Activated naive CD4-positive, alpha-beta T cell (primary cell): ENCODE measurements around the gene FAM171A1.
A peak's percentile ranks its signal among the peaks of the same experiment; 100 is the strongest.
"Not testable (repeated sequence)": the region's sequence is repeated elsewhere in the genome, so short reads cannot be mapped to it uniquely, and the experiment has no call there.

Experiments
- DNase-seq, 4 experiments: peaks; one replicate each; lab custom pipeline; 2025; lab: John Stamatoyannopoulos, UW

FAM171A1 gene

DNA sequence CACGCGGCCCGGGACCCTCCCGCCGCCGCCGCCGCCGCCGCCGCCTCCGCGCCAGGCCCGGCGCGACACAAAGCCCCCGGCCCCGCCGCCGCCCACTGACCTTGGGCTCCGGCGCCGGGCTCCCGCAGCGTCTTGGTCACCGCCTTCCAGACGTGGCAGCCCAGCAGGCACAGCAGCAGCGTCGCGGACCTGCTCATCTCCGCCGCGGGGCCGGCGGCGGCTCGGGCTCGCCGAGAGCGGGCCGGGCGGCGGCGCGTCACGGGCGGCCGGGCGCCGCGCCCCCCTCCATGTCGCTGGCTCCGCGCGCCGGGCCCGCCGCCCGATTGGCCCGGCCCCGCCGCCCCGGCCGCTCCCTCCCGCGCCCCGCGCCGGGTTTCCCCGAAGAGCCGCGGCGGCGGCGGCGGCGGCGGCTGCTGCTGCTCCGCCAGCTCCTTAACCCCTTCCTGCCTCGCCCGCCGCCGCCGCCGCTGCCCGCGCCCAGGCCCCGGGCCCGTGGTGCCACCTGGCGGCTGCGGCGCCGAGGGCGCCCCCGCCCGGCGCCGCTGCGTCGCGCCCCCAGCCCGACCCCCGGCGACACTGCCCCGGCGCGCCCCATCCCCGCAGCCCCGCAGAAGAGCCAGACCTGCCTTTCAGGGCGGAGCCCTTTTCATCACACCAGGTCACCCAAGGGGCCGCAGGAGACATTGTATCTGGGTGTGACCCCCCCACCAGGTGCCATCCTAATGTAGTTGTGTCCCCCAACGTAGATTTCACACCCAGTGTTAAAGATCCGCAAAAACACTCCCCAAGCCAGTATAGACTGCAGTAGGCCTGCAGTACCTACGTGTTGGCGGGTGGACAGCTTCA lies at the start of gene FAM171A1:
Gene FAM171A1, minus strand, starts transcription at position 434 of the 846 bp plus-strand sequence. Its CDS starts 237 bp downstream, at position 197.
- peak; percentile 7 to 57 (median 18) for DNase-seq

DNA sequence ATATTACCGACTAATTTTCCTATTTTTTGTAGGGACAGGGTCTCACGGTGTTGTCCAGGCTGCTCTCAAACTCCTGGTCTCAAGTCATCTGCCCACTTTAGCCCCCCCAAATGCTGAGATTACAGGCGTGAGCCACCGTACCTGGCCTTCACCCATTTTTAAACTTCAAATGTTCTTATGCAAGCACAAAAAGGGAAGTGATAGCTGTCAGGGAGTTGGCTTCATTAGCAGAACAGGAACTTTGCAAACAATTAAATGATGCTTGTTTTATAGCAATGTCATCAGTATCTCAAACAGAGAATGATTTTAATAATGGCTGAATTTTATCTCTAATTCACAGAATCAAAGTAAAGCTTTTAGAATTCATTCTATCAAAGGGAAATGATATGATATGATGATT lies 49.8 kb upstream of the FAM171A1 start:
- DNase-seq, result no peak

DNA sequence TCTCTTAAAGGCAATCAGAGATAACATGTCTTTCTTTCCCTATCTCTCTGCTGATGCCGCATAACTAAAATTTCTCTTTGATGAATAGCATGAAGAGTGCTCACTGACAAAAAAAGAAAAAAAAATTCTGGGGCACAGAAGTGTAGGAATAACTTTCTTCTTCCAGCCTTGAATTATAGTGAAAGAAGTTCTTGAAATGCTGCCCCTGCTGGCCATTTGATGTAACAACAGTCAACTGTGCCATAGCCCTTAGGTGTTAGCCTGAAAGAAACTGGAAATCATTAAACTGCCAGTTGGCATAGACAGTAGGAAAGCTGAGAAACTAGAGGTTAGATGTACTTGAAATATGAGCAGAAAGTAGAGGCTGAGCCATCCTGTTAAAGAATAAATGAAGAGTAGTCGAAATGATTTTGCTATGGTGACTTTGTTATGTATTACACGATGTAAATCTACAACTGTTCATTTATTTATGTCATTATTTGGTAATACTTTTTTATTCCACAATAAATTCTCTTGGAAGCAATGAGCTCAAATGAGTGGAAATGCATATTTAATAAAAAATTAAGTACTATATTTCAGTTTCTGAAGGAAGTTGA lies 48.3 kb upstream of the FAM171A1 start:
- no peak for DNase-seq

DNA sequence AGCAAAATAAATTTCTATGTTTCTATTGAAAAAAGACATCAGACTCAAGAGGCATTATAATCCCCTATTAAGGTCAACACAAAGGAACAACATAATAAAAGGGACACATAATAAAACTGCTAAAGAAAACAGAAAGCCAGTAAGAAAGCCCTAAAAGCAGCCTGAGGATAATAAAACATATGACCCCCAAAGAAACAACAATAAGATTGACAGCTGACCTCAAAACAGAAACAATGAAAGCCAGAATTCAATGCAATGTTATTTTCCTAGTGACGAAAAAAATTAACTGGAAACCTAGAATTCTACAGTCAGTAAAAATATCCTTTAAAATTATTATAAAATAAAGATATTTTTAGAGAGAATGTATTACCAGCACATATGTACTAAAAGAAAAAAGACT lies 44.9 kb upstream of the FAM171A1 start:
- DNase-seq, result no peak

DNA sequence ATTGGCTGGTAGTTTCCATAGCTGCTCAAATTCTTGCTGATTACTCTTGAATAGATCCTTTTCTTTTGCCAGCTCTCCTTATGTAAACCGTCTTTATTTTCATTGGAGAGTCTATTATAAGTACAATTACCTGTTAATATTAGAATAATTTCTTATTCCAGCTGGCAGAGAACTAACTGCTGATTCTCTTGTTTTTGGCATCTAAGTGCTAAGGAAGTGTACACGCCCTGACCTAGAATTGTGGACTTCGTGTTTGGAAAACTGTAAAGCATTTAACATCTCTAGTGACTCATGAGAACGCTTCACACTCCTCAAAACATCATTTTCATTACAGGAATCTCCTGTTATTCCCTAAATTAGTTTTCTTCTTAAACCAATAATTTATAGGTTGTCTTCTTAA lies 39.9 kb upstream of the FAM171A1 start:
- no peak for DNase-seq

DNA sequence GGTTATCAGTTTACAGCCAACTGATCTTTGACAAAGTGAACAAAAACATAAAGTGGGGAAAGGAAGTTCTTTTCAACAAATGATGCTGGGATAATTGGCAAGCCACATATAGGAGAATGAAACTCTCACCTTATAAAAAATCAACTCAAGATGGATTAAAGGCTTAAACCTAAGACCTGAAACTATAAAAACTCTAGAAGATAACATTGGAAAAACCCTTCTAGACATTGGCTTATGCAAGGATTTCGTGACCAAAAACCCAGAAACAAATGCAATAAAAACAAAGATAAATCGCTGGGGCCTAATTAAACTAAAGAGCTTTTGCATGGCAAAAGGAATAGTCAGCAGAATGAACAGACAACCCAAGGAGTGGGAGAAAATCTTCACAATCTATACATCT lies 38.3 kb upstream of the FAM171A1 start:
- not testable (repeated sequence) for DNase-seq

DNA sequence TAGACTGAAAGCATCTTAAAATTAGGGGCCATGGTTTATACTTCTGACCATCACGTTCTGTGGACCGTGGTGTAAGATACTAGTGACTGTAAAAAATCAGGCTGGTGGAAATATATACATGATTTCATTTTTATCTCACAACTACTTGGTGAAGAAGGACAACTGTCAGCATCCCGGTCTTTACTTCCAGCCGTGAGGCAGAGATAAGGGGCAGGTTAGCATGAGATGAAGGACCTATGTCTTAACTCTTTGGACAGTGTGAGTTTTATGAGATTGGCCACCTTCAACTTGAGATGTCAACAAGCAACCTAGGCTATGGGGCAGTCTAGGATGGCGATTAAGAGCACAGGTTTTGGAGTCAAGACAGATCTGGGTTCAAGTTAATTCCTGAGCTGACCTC lies 37.5 kb upstream of the FAM171A1 start:
- DNase-seq, result no peak

DNA sequence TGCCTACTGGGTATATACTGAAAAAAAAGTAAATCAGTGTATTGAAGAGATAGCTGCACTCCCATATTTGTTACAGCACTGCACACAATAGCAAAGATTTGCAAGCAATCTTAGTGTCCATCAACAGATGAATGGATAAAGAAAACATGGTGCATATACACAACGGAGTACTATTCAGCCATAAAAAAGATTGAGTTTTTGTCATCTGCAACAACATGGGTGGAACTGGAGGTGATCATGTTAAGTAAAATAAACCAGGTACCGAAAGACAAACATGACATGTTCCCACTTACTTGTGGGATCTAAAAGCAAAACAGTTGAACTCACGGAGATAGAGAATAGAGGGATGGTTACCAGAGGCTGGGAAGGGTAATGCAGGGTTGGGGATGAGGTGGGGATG lies 34.2 kb upstream of the FAM171A1 start:
- no peak for DNase-seq

DNA sequence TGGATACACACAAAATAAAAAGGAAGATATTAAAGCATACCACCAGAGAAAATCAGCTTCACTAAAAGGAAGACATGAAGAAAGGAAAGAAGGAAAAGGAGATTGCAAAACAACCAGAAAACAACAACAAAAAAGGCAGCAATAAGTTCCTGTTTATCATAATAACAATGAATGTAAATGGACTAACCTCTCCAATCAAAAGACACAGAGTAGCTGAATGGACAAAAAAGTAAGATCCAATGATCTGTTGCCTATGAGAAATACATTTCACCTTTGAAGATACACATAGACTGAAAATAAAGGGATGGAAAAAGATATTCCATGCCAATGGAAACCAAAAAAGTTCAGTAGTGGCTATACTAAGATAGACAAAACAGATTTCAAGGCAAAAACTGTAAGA lies 30.3 kb upstream of the FAM171A1 start:
- DNase-seq, result no peak

DNA sequence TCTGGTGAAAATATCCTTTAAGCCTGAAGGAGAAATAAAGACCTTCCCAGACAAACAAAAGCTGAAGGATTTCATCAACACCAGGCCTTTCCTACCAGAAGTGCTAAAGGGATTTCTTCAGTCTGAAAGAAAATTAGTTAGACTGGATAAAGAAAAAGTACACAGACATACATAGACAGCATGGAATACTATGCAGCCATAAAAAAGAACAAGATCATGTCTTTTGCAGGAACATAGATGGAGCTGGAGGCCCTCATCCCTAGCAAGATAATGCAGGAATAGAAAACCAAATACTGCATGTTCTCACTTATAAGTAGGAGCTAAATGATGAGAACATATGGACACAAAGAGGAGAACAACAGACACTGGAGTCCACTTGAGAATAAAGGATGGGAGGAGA lies 29.4 kb upstream of the FAM171A1 start:
- not testable (repeated sequence) for DNase-seq

DNA sequence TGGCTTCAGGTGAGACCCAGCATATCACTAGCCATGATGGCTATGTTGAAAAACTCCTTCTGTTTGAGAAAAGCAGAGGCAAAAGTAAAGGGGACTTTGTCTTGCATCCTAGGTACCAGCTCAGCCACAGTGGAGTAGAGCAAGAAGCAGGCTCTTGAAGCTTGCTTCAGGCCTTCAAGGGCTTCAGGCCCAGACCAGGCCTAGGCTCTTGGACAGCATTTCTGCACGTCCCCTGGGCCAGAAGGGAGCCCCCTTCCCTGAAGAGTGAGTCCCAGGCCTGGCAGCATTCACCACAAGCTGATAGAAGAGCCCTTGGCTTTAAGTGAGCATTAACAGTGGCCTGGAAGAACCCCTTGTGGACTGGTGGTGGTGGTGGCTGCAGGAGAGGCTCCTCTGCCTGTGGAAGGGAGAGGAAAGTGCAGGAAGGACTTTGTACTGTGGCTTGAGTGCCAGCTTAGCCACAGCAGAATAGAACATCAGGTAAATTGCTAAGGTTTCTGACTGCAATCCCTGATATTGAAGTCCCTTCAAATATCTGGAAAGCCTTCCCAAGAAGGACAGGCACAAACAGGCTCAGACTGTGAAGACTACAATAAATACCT lies 28.1 kb upstream of the FAM171A1 start:
- DNase-seq, result no peak

DNA sequence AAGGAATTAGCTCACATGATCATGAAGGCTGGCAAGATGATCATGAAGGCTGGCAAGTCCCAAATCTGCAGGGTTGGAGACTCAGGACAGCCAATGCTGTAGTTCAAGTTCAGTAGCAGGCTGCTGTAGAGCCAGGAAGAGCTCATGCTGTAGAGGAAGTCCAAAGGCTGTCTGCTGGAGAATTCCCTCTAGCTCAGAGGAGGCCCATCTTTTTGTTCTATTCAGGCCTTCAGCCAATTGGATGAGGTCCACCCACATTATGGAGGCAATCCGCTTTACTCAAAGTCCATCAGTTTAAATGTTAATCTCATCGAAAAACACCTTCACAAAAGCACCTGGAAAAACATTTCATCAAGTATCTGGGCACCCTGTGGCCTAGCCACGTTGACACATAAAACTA lies 24.8 kb upstream of the FAM171A1 start:
- DNase-seq, result no peak

DNA sequence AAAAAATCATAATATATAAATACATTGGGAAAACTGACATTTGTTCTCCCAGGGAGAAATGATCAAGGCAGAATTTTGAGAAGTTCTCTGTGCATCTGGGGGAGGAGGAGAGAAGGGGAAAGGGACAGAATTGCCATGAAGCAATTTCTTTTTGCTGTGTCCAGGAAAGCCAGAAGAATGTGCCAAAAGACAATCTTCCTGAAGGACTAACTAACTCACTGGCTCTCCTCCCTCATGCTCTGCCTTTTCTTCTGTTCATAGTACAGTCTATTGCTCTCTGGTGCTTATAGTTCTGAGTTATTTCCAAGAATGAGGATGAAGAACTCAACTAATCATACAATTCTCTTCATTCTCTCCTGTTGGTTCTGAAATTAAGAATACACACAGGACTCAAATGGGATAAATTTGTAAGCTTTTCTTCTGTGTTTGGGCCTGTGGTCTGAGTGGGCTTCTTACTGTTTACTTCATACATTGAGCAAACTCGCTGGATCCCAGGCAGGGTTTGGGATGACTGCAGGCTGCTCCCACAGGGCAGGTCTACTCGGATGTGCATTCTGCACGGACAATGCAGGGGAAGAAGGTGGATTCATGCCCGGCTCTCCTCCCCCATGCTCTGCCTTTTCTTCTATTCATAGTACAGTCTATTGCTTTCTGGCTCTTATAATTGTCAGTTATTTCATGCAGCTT lies 22.2 kb upstream of the FAM171A1 start:
- no peak for DNase-seq

DNA sequence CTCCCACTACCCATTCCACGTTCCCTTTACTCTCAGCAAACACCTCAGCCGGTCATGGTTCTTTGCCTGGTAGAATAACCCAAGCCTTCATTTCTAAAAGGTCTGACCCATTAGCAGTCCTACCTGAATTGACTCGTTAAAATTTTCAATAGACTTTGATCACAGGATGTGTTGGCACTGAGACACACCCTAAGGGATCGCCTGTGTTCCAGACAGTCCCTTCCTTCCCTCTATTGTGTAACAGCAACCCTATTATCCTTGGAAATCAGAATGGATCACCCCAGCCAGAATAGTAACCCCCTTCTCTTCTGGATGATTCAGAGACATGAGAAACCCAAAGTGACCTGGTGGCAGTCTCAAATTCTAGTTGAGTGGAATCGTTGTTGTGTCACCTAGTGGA lies 20.4 kb upstream of the FAM171A1 start:
- DNase-seq, result no peak

DNA sequence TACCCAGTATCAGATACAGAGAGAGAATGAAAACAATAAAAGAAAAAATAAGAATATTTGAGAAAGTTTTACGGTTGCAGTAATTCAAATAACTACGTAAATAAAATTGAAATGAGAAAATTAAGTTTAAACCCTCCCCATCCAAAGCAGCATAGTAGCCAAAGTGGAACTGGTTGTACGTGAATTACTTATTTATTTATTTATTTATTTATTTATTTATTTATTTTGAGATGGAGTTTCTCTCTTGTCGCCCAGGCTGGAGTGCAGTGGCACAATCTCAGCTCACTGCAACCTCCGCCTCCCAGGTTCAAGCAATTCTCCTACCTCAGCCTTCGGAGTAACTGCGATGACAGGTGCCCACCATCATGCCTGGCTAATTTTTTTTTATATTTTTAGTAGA lies 17.1 kb upstream of the FAM171A1 start:
- DNase-seq, result not testable (repeated sequence)

DNA sequence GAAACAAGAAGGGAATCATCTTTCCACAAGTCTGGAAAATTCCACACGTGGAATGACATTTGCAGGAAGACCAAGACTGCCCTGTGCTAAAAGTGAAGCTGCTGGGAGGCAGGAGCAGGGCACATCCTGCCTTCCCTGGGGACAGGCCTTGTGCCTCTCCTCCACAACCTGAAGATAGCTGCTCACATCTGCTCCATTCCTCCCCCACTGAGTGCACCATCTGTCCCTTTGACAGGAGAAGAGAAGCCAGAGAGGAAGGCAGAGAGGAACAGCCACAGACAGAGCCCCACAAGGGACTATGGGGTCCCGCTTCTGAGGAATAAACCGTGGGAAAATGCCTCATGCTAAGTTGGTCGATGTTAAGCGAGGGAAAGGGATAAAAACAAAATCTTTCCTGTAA lies 15.9 kb upstream of the FAM171A1 start:
- DNase-seq, result no peak

DNA sequence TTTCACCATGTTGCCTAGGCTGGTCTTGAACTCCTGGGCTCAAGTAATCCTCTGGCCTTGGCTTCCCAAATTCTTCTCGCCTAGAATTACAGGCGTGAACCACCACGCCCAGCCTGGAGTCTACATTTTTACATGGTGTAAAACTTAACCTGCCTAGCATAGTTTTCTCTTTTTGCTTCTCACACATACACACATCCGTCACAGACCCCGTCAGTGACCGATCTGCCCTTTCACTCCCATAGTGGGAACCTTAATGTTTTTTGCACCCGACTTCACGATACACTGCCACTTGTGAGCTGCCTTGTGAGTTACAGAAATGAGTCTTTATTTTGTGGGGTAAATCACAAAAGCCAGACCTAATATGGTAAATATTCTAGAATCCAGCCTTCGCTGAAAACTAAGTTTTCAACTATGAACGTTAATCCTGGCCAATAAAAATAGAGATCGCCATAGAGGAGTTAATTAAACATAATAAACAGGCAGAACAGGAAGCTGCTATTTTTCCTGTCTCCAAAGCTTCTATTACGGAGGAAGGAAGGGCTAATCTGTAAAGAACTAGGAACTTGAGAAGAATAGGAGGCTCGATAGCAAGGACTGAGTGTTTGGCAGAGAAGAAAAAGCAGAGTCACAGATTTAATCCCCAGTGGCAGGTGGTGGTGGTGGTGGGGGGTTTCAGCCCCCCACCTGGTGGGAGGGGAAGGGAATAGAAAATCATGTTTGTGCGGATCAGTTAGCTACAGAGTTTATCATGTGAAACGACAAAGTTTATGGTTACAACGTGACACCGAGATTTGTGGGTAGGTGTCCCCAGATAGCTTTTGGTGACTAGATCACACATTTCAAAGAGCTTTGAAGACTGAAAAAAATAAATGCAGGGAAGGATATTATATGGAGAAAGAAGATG lies 14.7 kb upstream of the FAM171A1 start:
- DNase-seq, result no peak

DNA sequence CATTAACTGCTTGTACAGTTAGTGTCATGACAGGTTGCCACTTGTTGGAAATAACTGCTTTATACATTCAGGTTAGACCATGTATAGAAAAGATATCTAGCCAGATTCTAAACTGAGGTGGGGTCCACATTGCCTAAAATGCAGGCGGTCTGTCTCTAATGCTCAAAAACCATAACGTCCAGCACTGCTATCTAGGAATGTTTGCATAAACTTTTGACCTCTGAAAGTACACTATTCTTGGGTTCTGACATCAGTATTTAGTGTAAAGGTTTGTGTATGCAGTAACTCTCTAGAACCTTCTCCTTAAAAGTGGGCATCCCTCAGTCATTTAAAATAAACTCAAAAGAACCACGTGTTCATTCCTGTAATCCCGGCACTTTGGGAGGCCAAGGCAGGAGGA lies 10.3 kb upstream of the FAM171A1 start:
- DNase-seq, result no peak

DNA sequence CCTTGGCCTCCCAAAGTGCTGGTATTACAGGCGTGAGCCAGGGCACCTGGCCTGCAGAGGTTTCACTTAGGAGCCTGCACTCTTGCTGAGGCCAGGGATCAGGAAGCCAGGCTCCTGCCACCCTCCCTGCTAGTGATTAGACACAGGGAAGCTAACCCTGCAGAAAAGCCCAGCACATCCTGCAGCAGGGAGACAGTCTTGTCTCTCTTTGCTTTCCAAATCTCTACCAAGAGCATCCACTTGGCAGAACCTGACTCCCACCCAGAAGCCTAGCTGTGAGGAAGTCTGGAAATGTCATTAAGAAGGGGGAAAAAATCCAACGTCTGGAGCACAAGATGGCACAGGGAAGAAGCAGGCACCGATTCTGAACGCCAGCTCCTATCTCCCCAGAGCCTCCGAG lies 8.0 kb upstream of the FAM171A1 start:
- no peak for DNase-seq

DNA sequence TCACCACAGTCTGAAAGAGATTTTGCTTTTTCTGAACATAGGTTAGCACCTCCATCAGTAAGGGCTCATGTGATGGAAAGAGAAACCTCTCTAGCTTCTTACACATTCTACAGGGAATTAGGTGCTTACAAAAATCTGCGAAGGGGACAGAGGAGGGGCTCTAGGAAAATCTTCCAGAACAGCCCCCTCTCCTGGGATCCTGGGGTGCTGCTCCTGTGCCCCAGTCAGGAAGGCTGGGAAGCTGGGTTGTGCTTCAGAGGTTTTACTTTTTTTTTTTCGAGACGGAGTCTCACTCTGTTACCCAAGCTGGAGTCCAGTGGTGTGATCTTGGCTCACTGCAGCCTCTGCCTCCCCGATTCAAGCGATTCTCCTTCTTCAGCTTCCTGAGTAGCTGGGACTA lies 7.5 kb upstream of the FAM171A1 start:
- no peak for DNase-seq

DNA sequence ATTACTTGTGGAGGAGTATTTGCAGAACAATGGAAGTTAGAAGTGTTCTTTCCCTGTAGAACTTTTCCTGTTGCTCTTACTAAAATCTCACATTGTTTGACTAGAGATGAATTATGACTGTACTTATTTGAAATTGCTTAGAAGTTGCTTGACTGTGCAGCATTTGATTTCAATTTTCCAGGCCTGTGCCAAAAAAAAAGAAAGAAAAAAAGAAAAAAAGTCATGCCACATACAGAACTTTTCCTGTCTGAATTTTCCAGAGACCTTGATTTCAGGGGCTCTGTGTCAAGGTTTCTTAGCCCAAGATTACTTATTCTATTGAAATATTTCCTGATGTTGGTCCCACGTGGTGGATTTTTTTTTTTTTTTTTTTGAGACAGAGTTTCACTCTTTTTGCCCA lies 3.5 kb upstream of the FAM171A1 start:
- no peak for DNase-seq

DNA sequence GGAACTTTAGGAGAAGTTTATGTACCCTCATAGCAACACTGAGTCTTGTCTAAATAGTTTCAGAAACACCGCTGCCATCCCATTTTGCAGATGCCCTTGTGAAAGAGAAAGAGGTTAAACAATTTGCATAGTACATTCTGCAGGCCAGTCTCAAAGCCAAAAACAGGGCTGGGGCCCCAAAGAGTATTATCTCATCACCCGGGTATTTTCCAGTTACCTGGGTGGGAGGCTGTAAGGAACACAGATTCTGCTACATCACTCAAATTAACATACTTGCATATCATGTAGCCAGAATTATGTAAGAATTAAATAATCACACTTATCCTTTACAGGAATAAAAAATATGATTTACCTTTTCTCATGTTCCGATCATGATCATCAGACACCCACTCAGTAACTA lies 3.1 kb upstream of the FAM171A1 start:
- no peak for DNase-seq
